GM18858 (cell line): ENCODE measurements around the gene ALDH8A1.

Experiments used
- ATAC-seq: cut with Tn5 transposase; IDR thresholded peaks from one replicate; pipeline ENCODE4 v1.9.1; 2021; ENCODE audit not compliant: unreplicated experiment

The ALDH8A1 gene

DNA sequence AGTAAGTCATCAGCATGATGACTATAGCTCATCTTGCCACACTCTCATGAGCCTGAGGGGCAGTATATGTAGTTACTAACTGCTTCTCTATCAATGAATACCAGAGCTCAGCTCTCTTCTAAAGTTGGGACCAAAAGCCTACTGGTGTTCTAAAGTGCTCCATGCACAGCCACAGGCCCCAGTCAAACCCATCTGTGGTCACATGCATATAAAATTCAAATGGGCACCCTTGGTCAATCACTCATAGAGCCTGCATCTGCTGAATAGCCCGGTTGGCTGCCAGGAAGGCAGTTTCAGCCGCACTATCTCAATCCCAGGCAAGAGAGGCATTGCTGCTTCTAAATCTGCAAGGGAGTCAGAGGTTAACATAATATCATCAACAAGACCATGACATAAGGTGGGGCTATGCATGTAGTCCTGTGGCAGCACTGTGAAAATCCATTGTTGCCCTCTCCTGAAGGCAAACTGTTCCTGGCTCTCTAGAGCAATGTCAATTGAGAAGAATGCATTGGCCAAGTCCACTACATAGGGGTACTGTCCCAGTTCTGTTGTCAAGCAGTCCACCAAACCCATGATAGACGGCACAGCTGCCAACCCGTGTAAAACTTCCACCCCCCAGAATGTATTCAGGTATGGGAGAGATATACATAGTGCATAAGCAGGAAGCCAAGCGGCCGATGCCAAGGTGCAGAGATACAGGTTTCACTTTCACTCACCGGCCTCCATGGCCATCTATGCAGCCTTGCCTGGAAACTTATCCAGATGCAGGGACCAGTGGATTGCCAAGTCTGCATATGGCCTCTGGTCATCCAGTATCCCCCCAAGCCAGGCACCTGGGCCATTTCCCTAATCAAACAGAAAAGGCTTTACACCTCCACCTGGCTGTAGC, 76.2 kb downstream of the ALDH8A1 start:
- ATAC-seq: no peak

DNA sequence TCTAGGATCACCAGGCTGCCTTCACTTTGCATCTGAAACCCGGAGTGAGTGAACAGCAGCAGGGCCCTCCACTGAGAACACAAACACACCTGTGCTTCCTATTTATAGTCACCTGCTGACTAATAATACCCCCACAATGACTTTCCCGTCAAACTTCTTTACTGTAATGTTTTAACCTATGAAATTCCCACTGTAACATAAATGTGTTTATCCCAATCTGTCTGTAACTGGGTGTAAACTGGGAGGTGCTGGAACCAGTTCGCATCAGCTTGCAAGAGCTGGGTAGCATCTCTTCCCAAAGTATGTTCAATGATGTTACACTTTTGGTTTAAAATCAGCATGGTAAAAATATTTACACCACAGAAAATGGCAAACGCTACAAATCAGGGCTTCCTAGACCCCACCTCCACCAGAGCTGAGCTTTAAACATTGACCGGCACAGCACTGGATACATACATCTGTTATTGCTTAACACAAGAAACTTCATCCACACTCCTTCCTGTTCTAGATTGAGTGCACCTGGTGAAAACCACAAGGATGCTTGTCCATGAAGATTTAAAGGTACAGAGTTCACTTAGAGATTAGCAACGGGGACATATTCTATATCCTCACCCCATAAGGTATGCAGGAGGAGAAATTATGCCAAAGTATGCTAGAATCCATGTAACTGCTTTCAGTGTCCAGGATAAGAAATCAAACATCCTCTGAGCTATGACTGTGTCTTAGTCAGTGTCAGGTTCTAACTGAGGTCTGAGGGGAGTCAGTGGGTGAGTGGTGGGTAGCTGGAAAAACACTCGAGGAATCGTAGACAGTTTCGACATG, 79.0 kb downstream of the ALDH8A1 start:
- peak; percentile 79 for ATAC-seq

GRCh38 chr6:134868812-134869211, 81.1 kb downstream of the ALDH8A1 start:
- ATAC-seq: no peak
